Caco-2 (cell line): ENCODE data around the gene STX5. TPM values are rescaled to one million over a fixed set of nuclear protein-coding genes. Genes with fewer than 3 reads are reported as not detected.
A peak's percentile ranks its signal among the peaks of the same experiment; 100 is the strongest.
"Not testable (repeated sequence)": the region's sequence is repeated elsewhere in the genome, so short reads cannot be mapped to it uniquely, and the experiment has no call there.

Experiments used
- BruUV-seq: library from RNA; stranded (reverse); fragments of 400-500 nt; replicated peaks from 2 replicates; lab custom pipeline; 2021; lab: Mats Ljungman, UMichigan
- CTCF ChIA-PET: fragments of 300-600 bp; sonication (Branson Sonifier 250); formaldehyde crosslinking; loops from one replicate; lab custom pipeline; 2022; ENCODE audit warnings: antibody characterized with exemption; lab: Charles Lee
- POLR2A ChIA-PET: fragments of 300-600 bp; sonication (Branson Sonifier 250); formaldehyde crosslinking; loops from one replicate; lab custom pipeline; 2022; ENCODE audit warnings: antibody characterized with exemption; lab: Charles Lee
- DNase-seq, 2 experiments: peaks; one replicate each; pipeline versions ENCODE4 v3.0.0 to v3.0.0-alpha.2; 2020 to 2022
- H3K27me3 ChIP-seq: replicated peaks from 2 replicates; pipeline ENCODE4 v1.6.0; 2011; ENCODE audit warnings: low read length; ENCODE audit not compliant: control insufficient read depth, insufficient read depth
- H3K36me3 ChIP-seq: 2 replicates; pipeline ENCODE4 v1.5.1; 2011; ENCODE audit warnings: low read length; ENCODE audit not compliant: control insufficient read depth, insufficient read depth
- H3K4me1 ChIP-seq: fragments of 250-450 bp; sonication (Bioruptor Pico); 2 replicates; pipeline ENCODE4 v1.5.1; 2020; ENCODE audit warnings: mild to moderate bottlenecking
- H3K4me3 ChIP-seq: 2 replicates; pipeline ENCODE4 v1.5.1; 2011; ENCODE audit warnings: low read depth, mild to moderate bottlenecking, control low read depth, low read length
- H3K9me3 ChIP-seq: fragments of 250-450 bp; sonication (Bioruptor Pico); 2 replicates; pipeline ENCODE4 v1.5.1; 2020; ENCODE audit warnings: mild to moderate bottlenecking, moderate library complexity
- H3K27ac Mint-ChIP-seq: one replicate; pipeline ENCODE4 v1.8.0; 2022; ENCODE audit warnings: mixed read lengths; ENCODE audit not compliant: unreplicated experiment
- H3K27me3 Mint-ChIP-seq: one replicate; pipeline ENCODE4 v1.8.0; 2022; ENCODE audit warnings: mixed read lengths; ENCODE audit not compliant: insufficient read depth, unreplicated experiment
- H3K36me3 Mint-ChIP-seq: one replicate; pipeline ENCODE4 v1.8.0; 2022; ENCODE audit warnings: mild to moderate bottlenecking, mixed read lengths; ENCODE audit not compliant: insufficient read depth, unreplicated experiment
- H3K4me1 Mint-ChIP-seq: one replicate; pipeline ENCODE4 v1.8.0; 2022; ENCODE audit warnings: low read depth, mixed read lengths; ENCODE audit not compliant: unreplicated experiment
- H3K4me3 Mint-ChIP-seq: one replicate; pipeline ENCODE4 v1.8.0; 2022; ENCODE audit warnings: mild to moderate bottlenecking, moderate library complexity, mixed read lengths; ENCODE audit not compliant: unreplicated experiment
- H3K9me3 Mint-ChIP-seq: one replicate; pipeline ENCODE4 v1.8.0; 2022; ENCODE audit warnings: mixed read lengths; ENCODE audit not compliant: unreplicated experiment
- CTCF ChIP-seq, 2 experiments: fragments of 200-600 bp in 1 of 2; IDR thresholded peaks; 1 replicate in 1 of 2; 2 replicates in 1 of 2; pipeline versions ENCODE4 v1.5.1 to v1.8.0; 2011 to 2022; ENCODE audit warnings: antibody characterized with exemption in 1 of 2, control low read depth in 1 of 2, inconsistent platforms in 1 of 2, low read depth in 1 of 2, low read length in 1 of 2, mild to moderate bottlenecking in 1 of 2, moderate library complexity in 1 of 2; ENCODE audit not compliant: insufficient read depth in 1 of 2, severe bottlenecking in 1 of 2, unreplicated experiment in 1 of 2
- intact Hi-C: fragments of 100-400 bp; cut with micrococcal nuclease; formaldehyde crosslinking; loops from one replicate; pipeline ENCODE4 v1.10.0; 2022; ENCODE audit not compliant: unreplicated experiment
- total RNA-seq: library from RNA; stranded (reverse); gene quantifications from 2 replicates; pipeline ENCODE4 v1.2.3, GENCODE V29; 2022

The STX5 gene
- total RNA-seq, 1 experiment from 2014 or later, result 44.2 TPM

GRCh38 chr11:62842171-62842741 lies 10.4 kb upstream of the STX5 start:
- CTCF ChIA-PET, result interaction anchor here (1.1 kb wide), 1 partner anchor 231 kb away, joined by 3 read pairs; no protein-coding TSS in a partner anchor
- Mint-ChIP-seq H3K4me1 (peaks cover 25% of the 10 kb centered on the region), H3K9me3 (no peaks in the 10 kb centered on the region), H3K36me3 (peaks cover 31% of the 10 kb centered on the region), H3K27ac (no peak overlapping the region), H3K27me3 (peaks cover 2% of the 10 kb centered on the region), H3K4me3 (no peak overlapping the region)
- no peaks in the 10 kb centered on the region for H3K9me3 ChIP-seq
- intact Hi-C loops, result loop anchor here (1.0 to 2.0 kb wide), 4 partner anchors 8 to 39 kb away; no protein-coding TSS in a partner anchor
- no peaks in the 10 kb centered on the region; the same call in 1 of the 2 replicates for H3K36me3 ChIP-seq
- H3K4me1 ChIP-seq, result peaks cover 5% of the 10 kb centered on the region; the same call in 1 of the 2 replicates
- H3K4me3 ChIP-seq, result peak overlapping the region; percentile 41
- POLR2A ChIA-PET, result interaction anchor here (0.6 to 3.0 kb wide), 12 partner anchors 10 to 89 kb away, joined by 3 to 68 read pairs (median 6); partner anchors contain the start of genes POLR2G, STX5, TEX54 and TMEM179B
- TF ChIP-seq CTCF (IDR thresholded peaks at IDR 0.05; ENCODE audit: insufficient read depth in 1 of 2, low read depth in 1 of 2, low read length in 1 of 2, severe bottlenecking in 1 of 2, unreplicated experiment in 1 of 2), result no peak
- peak; percentile 68 to 78 for DNase-seq
- H3K27me3 ChIP-seq, result no peaks in the 10 kb centered on the region
- TSS peak; percentile 92 for BruUV-seq

- peak; percentile 96 to 98 for DNase-seq
- TSS peak; percentile 94 for BruUV-seq
- ChIA-PET CTCF (interaction anchor here (0.6 to 2.1 kb wide), 8 partner anchors 10 to 114 kb away, joined by 3 to 10 read pairs (median 3); partner anchors contain the start of genes HNRNPUL2, SLC3A2, STX5 and TAF6L), POLR2A (interaction anchor here (0.6 to 2.9 kb wide), 33 partner anchors 8 to 997 kb away, joined by 3 to 68 read pairs (median 8); partner anchors contain the start of genes B3GAT3, C11orf98, CSKMT and EEF1G)
- no peaks in the 10 kb centered on the region for H3K9me3 ChIP-seq
- Mint-ChIP-seq H3K27me3 (peaks cover 2% of the 10 kb centered on the region), H3K27ac (no peak overlapping the region), H3K4me3 (no peak overlapping the region), H3K9me3 (no peaks in the 10 kb centered on the region), H3K4me1 (peaks cover 25% of the 10 kb centered on the region), H3K36me3 (peaks cover 31% of the 10 kb centered on the region)
- TF ChIP-seq CTCF (IDR thresholded peaks at IDR 0.05; ENCODE audit: insufficient read depth in 1 of 2, low read depth in 1 of 2, low read length in 1 of 2, severe bottlenecking in 1 of 2, unreplicated experiment in 1 of 2), result no peak
- H3K36me3 ChIP-seq, result no peaks in the 10 kb centered on the region; the same call in 1 of the 2 replicates
- peak overlapping the region; percentile 99 for H3K4me3 ChIP-seq
- H3K27me3 ChIP-seq, result no peaks in the 10 kb centered on the region
- intact Hi-C loops, result loop anchor here (1.0 to 2.0 kb wide), 6 partner anchors 9 to 54 kb away; partner anchors contain the start of genes STX5, TEX54 and TMEM179B
- H3K4me1 ChIP-seq, result no peaks in the 10 kb centered on the region
Observed at GRCh38 chr11:62841361-62842170, 9.7 kb upstream of the STX5 start.

GRCh38 chr11:62840721-62841360 lies 9.0 kb upstream of the STX5 start:
- not testable (repeated sequence) for H3K9me3 Mint-ChIP-seq
- POLR2A ChIA-PET, result interaction anchor here (0.6 to 2.9 kb wide), 35 partner anchors 8 to 998 kb away, joined by 3 to 68 read pairs (median 8); partner anchors contain the start of genes B3GAT3, C11orf98, CSKMT and EEF1G
- peaks cover 34% of the 10 kb centered on the region for H3K36me3 Mint-ChIP-seq

More at GRCh38 chr11:62840721-62841360, 9.0 kb upstream of the STX5 start:
- H3K27ac Mint-ChIP-seq, H3K36me3 ChIP-seq, H3K9me3 ChIP-seq, H3K4me1 ChIP-seq, H3K4me3 Mint-ChIP-seq, H3K27me3 Mint-ChIP-seq, BruUV-seq, H3K27me3 ChIP-seq: not testable (repeated sequence)
- DNase-seq, result peak; percentile 75 to 88
- peak overlapping the region; percentile 99 for H3K4me3 ChIP-seq
- H3K4me1 Mint-ChIP-seq, result peaks cover 25% of the 10 kb centered on the region
- intact Hi-C loops, result loop anchor here (1.0 kb wide), 2 partner anchors 9 to 54 kb away; partner anchors contain the start of genes STX5, TEX54 and TMEM179B
- CTCF ChIA-PET, result interaction anchor here (0.6 to 2.1 kb wide), 8 partner anchors 9 to 114 kb away, joined by 3 to 10 read pairs (median 3); partner anchors contain the start of genes HNRNPUL2, SLC3A2, STX5 and TAF6L
